IPS DF 19.7 (cell line): Measurements from ENCODE around the gene TFAP2E.

Experiments
- DNase-seq: peaks from one replicate; pipeline ENCODE4 v3.0.0-alpha.2; 2013; ENCODE audit warnings: low read depth, low spot score

The TFAP2E gene

GRCh38 chr1:35644204-35644603 is 71.1 kb downstream of the TFAP2E start:
- no peak for DNase-seq
